Stimulated activated naive CD4-positive, alpha-beta T cell treated with Interleukin-2 at 50 U/mL for 16 hours (primary cell): Measurements from ENCODE around the gene MTIF3.

ENCODE experiments used
- DNase-seq: peaks from one replicate; lab custom pipeline; 2025; lab: John Stamatoyannopoulos, UW

MTIF3 gene, protein sequence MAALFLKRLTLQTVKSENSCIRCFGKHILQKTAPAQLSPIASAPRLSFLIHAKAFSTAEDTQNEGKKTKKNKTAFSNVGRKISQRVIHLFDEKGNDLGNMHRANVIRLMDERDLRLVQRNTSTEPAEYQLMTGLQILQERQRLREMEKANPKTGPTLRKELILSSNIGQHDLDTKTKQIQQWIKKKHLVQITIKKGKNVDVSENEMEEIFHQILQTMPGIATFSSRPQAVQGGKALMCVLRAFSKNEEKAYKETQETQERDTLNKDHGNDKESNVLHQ

DNA sequence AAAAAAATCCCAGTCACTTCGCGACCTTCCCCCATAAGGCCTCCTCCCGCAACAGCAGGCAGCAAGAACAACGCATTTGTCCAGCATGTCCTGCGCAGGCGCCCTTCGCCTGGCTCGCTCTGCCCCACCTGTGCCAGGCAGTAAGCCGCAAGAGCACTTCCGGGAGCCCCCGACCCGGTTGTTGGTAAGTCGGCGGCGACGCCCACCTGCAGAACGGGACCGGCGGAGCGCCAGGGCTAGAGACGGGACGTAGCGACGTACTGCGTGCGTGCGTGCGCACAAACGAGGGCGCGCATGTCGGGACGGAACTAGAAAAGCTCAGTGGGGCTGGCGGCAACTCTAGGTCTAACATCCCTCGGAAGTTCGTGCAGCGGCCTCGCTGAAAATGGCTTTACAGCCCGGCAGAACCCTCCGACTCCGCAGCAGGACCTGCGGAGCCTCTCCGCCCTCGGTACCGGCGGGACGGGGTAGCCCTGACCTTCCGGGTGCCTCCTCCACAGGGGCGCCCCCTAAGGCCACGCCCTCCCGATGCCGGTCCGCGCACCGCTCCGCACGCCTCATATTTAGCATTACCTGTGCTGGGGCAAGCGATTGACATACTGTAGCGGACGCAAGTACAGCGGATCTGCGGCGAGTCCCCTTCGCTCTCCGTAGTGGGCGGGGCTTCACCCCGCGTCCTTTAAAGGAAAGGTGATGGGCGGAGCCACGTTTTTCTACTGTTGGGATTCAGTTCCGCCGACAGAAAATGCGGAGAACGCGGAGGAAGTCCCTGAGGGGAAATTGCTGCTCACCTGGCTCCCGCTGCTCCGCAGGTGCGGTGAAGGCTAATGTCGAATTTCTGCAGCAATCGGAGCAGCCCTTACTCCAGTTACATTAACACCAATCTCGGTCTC, at the start of gene MTIF3:
Gene MTIF3 (minus strand): TSS at position 629 of the 893 bp plus-strand sequence. CDS start 10,116 bp downstream, outside the sequence.
- peak; percentile 95 for DNase-seq

DNA sequence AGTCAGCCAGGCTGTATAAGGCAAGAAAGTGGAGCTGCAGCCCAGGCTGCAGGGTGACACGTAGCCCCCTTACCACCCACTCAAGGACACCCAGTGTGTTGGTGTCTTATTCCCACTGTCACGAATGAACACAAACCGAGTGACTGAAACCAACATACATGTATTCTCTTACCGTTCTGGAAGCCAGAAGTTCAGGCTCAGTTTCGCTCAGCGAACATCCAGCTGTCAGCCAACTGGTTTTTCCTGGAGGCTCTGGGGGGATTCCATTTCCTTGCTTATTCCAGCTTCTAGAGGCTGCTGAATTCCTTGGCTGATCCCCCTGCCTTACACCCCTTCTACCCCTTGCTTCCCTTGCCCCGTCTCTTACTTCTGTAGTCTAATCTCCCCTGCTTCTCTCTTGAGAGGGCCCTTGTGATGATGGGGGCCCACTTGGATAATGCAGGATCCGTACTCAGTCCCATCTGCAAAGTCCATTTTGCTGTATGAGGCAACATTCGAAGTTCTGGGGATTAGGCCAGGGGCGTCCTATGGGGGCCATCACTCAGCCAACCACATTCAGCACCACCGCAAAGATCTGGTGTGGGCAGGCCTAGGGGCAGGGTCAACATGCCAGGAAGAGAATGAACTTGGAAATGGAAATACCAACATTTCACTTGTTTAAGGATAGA, 47.3 kb upstream of the MTIF3 start:
- no peak for DNase-seq

DNA sequence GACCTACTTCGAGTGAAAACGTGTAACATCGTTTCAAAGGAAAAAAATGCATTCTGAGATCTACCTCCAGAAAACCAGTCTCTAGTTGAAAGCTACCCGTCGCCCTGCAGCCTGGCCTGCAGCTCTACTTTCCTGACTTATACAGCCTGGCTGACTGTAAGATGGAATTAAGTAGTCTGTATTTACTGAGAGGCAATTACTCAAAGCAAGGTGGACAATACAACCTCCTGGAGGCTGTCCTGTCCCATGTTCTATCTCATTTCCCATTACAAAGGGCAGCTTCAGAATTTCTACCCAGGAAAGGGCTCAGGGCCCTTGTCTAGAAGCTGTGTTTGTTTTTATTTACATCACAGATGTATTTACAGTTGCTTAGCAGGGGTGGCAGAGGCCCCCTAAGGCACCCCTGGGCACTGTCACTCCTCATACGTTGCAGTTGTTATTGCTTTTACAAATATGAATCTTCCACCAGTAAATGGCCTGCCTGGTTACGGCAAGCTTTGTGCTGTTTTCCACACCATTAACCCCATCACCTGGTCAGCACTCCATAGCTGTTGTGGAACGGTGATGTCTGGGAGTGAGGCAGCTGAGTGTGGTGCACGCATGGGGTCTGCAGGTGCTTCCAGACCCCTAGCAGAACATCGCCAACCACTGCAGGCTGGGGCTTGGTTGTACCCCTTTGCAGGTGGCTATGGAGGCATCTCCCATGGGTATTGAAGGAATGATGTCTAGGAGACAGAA, 46.3 kb upstream of the MTIF3 start:
- DNase-seq: no peak

DNA sequence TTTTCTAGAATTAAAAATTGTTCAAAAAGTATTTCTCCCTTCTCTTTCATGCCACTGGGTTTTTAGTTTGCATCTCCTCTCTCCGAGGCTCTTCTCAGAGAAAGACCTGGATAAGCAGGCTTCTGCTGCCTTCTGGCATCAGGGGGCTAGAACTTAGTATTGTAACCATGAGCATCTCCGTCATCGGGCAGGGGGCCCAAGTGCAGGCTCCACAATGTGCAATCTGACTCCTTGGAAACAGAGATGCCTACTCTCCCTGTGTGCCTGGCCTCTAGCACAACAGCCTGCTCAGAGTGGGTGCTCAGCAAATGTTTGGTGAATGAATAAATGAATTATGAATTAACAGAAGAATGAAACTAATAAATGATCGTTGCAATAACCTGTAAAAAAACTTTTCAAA, 45.6 kb upstream of the MTIF3 start:
- DNase-seq: no peak

DNA sequence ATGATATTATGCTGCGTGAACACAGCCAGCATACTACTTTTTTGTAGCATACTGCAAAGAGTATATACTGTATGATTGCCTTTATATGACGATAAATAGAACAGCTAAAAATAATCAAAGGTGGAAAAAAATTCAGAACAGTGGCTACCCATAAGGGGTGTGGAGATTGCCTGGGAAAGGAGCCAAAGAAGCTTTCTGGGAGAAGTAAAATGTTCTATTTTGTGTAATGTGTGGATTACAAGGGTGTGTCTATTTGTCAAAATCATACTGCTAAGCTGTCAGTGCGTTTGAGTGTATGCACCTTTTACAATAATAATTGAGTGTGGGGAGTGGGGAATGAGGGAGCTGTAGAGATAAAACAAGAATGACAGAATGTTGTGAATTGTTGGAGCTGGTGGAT, 45.2 kb upstream of the MTIF3 start:
- DNase-seq: no peak

DNA sequence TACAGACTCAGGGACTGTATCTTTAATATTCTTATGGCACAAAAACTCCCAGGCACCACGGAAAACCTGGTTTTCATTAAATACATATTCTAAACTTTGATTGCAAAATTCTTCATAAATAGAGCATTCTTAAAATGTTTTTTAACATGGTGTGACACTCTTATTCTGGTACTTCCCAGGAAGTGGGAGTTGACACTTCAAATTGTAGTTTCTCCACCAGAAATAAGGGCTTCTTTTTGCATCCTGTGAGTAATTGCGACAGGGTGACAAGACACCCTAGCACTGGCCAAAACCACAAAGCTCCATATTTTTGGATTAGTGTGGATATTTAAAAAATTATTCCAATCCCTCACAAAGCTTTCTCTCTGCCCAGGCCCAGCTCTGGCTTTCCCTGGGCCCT, 43.6 kb upstream of the MTIF3 start:
- DNase-seq: no peak

DNA sequence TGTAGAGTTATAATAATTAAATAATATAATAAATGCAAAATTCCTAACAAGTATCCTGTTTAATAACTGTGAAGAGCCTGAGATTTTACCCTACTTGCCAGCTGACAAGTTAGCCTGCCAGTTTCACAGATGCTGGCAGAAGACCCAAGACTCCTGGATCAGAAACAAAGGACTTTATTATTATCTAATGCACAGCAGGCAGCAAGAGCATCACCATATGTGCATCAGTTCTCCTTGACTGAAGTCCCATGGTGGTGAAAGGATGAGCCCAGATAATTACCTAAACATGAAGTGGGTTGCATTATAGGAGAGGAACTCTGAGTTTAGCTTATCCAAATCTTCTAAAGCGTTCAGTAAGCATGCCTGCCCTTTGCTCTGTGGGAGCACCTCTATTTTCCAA, 39.1 kb upstream of the MTIF3 start:
- DNase-seq: no peak

DNA sequence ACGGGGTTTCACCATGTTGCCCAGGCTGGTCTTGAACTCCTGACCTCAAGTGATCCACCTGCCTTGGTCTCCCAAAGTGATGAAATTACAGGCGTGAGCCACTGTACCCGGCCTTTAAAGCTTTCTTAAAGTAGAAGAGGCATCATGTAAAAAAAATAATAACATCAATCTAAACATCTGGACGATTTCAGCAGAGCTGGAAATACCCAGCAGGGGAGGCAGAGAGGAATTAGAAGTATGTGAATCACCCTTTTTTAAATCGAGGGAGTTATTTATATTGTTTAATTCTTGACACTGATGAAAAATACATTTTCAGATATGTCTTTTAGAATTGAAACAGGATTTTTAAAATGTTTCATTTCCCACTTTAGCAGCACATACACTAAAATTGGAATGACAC, 37.4 kb upstream of the MTIF3 start:
- no peak for DNase-seq

DNA sequence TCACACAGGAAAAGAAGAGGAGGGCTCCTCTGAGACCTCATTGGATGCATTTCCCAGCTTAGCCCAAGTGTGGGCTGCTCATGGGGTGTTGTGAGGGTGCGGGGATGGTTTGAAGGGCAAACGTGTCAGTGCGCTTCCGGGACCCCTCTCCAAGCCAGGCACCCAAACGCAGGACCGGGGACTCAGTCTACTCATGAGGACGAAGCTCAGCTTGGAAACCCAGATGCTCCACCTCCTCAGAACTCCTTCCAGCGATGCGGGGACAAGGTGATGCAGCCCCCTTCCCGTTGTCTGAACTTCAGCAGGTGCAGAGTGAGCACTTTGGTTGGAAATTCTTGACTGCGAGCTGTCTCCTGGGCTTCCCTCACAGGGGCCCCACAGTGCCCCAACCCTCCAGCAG, 33.1 kb upstream of the MTIF3 start:
- no peak for DNase-seq

DNA sequence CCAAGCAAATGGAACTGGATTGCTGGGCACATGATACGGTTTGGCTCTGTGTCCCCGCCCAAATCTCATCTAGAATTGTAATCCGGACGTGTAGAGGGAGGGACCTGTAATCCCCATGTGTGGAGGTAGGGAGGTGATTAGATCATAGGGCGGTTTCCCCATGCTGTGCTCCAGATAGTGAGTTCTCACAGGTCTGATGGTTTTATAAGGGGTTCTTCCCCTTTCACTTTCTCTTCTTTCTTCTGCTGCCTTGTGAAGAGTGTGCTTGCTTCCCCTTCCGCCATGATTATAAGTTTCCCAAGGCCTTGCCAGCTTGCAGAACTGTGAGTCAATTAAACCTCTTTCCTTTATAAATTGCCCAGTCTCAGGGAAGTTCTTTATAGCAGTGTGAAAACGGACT, 32.6 kb upstream of the MTIF3 start:
- no peak for DNase-seq

DNA sequence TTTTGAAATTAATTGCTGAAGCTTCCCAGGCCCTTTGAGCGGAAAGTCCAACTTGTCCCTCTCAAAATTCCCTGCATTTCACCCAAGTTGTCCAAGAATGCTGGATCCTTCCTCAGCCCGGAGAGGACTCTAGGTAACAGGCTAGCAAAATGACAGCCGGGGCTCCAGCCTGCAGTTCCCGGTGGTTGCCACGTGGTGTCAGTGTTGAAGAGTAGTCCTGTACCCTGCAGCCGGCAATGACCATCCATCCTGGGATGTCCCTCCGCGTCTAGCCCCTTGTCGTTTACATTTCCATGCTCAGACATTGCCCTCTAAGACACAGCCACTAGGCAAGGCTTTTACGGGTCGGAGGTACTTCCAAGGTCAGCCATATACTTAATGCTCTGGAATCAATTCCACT, 31.4 kb upstream of the MTIF3 start:
- no peak for DNase-seq

DNA sequence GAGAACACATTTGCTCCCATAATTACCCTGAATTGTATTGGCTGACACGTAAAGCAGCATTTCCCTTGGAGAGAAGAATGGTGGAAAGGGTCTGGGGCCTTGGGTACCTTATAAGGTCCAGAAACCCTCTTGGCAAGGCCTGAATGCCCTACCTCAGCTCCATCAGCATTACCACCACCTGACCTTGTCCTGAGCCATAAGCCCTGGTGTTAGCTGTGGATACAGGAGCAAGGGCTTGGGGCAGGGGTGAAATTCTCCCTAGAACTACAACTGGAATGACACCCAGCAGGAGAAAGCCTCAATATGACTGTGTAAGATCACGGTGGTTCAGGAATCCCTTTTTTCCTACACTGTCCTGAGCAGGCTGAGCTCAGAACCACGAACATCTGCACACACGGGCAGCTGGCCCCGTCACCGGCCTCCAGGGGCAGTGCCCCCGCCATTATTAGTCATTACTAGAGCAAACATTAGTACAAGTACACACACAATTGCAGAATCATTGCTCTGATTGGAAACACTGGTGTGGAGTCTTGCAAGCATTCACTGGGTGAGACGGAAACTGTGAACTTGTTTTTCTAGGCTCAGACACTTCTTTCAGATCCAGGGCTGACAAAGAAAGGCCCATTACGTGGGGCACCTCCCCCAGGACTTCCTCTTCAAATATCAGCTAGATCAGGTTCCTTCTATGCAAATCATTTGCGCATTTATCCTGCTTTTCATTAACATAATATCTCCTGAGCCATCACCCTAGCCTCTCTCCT, 26.8 kb upstream of the MTIF3 start:
- no peak for DNase-seq

DNA sequence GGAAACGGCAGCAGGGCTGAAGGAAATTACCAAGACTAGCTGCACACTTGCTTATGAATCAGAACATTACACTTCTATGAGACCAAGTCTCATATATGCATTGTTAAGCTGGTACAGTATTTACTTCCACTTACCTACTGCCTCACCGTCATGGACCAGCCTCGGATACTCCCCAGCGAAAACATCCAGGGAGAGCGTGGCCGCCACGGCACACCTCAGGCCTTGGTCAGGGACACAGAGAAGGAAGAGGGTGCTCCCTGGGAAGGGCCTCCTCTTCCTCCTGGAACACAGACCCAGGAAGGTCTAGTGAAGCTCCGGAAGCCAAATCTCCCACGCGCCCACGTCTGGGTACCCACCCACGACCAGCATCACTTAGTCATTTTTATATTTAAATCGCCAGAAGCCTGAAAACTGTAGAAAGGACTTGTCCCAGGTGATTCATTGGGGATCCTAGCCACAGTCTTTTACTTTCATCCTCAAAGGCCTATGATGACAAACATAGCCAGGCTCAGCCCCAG, 24.4 kb upstream of the MTIF3 start:
- DNase-seq: no peak

DNA sequence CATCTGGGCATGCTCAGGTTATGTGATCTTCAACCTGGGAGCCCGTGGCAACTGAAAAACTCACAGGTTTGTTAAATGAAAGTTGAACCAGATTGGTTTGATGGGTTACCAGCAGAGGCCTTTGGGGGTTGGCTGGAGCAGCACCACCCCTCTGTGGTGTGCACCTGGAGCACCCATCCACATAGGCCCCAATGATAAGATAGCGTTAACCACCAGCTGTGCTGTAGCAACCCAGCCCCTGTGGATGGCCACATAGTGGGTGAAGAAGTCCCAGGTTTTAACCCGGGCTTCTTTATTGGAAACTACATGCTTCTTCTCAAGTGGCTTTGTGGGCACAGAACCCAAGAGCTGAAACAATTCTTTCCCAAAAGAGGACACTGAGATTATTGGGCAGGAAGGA, 22.6 kb upstream of the MTIF3 start:
- DNase-seq: no peak

DNA sequence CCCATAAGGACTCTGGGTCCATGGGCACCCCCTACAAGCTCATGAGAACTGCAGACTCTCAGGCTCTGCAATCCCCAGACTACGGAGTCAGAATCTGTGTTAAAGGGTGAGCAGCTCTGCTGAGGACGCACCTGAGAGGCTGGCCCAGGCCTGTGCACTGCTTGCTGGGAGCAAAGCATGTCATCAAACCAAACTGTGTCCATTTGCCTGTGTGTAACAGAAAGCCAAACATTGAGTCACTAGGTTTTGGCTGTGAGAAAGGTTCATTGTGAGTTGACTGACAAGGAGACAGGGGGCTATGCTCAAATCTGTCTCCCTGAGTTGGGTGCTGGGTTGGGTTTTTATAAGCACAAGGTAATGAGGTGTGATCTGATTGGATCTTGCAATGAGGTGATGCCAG, 22.1 kb upstream of the MTIF3 start:
- DNase-seq: no peak

DNA sequence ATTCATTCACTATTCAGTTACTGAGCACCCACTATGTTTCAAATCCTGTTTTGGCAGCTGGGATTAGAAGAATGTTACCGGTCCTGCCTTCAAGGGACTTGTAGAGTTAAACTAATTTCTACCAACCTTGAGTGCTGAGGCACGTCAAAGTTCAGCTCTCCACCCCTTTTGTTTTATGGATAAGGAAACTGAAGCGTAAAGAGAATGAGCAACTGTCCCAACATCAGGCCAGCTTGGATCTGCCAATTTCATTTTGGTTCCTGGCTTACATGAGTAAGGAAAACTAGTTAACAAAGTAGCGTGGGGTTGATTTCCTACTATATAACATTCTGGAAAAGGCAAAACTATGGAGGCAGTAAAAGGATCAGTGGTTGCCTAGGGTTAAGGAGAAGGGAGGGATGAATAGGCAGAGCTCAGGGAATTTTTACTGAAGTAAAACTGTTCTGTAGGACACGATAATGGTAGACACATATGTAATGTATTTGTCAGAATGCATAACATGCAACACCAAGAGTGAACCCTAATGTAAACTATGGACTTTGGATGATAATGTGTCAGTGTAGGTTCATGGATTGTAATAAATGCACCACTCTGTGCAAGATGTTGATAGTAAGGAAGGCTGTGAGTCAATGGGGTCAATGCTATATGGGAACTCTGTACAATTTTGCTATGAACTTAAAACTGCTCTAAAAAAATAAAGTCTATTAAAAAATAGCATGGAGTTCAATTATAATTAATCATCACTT, 19.9 kb upstream of the MTIF3 start:
- no peak for DNase-seq

DNA sequence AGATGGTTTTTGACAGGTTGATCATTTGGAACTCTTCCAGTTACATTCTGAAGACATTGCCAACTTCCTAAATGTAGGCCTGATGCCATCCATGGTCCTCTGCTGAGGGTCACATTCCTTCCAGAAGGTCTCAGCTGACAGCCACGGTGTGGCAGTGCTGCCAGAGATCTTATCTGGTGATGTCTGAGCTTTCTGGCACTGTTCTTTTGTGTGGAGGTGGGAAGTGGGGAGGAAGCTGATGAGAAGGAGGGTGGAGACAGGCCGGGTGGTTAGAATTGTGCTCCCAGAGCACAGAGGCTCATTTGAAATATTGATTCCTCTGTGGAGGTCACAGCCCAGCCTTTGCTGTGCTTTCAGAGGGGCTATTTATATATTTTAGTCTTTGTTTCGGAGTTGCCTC, 16.1 kb upstream of the MTIF3 start:
- DNase-seq: no peak

DNA sequence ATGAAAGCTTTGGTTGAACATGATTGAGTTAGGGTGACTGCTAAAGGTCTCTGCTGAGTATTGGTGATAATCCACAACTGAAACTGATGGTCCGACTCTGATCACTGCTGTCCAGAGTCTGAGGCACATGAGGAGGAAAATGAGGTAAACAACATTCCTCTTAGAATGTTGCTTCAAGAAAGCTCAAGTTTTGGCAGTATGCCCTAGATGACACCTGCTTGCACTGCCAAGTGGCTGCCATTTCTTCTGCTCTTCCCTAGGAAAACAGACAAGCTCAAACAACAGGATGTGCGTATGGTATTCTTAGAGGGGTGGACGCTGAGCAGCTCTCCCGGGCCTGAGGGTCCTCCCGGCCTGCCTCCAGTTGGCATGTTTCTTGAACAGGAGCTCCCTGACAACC, 15.2 kb upstream of the MTIF3 start:
- no peak for DNase-seq

DNA sequence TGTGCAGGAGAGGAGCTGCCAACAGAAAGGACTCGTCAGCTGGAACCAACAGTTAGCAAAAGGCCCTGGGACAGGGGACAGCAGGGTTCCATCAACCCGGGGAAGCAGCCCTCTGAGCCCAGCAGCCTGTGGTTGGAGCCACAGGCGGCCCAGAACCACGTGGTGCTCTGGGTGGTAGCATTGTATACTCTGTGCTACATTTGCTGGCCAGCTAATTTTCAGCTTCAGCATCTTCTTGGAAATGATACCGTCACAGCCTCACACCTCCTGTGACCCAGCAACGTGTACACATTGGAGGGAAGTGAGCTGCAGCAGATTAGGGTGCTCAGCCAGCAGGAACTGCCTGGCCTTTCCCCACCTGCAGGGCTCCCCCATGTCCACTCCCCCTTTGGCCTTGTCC, 13.1 kb upstream of the MTIF3 start:
- DNase-seq: no peak

DNA sequence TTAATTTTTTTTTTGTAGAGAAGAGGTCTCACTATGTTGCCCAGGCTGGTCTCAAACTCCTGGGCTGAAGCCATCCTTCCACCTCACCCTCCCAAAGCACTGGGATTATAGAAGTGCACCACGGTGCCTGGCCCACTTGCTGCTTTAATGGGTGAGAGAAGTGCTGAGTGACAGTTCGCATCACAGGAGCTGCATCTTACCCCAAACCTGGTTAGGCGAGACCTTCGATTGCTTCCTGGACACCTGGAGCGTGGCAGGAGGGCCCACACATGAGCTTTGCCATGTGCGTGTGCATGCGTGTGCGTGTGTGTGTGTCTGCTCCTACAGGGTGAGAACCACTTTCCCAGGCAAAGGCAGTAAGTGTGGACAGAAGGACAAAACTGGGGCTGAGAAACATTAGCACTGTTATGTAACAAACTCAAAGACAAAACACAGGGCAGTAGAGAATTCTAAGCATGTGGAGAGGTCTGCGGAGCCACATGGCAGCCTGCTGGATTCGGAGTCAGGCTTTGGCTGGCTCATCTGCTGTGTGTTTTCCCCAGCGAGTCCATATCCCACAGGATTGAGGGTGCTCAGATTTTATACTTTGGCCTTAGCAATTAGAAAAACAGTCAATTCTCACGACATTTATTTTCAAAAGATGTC, 11.7 kb upstream of the MTIF3 start:
- no peak for DNase-seq
